Measurements from ENCODE around the gene KIF13A.
"Not testable (repeated sequence)": the region's sequence is repeated elsewhere in the genome, so short reads cannot be mapped to it uniquely, and the experiment has no call there.

KIF13A gene

DNA sequence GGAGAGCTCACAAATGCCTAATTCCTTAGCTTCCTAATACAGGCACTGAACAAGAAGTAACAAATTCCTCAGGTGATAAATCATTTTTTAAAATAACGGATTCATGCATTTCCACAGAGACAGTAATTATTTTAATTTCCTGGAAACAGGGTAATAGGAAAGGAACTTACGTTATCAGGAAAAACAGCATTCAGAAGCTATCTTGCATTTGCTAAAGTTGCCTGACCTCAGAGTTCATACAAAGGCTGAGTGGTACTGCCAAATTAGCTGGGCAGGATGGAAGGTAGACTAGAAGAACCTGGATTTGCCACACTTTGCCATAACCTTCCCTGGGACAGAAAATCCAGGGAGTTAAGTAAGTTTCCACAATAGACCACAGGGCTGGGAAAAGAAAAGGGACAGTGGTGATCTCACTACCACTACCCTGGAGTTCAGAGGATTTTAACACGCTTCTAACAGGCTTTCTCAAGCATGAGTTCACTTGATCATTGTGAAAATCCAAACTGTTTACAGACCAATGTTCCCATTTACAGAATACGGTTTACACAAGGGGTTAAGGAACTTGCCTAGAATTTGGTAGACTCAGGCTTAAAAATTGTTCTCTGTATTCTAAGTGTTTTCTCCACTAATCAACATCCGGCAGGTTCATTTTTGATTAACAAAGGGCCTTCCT lies 57.0 kb downstream of the KIF13A start:
- DNase-seq: no peak

DNA sequence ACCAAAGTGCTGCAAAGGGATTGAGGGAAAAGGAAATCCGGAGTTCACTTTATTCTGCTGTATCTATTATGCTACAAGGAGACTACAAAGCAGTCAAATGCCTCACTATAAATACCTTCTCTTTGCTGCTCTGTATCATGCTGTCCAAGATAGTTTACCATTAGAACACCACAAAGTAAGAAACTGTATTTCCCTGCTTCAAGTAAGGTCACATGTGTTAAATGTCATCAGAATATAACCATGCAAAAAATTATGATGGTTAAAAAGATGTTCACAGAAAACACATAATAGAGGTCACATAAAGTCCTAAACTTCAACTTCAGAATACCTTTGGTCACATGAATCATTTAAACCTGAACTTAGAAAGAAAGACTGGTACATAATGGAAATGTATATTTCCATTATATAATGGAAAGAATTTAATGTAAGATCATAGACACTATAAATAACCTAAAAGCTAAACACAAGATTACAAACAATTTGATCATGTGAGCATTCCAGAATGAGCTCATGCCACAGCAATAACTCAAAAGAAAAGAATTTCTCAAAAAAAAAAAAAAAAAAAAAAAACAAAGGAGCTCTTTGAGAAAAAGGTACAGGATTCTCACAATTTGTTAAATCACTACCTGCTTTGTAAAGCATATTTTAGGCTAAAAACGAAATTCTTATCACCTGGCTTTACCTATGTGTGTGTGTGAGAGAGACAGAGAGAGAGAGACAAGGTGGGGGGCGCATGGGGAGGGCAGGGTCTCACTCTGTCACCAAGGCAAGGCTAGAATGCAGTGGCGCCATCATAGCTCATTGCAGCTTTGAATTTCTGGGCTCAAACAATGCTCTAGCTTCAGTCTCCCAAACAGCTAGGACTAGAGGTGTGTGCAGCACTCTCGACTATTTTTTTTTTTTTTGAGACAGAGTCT lies 58.7 kb downstream of the KIF13A start:
- DNase-seq: no peak

DNA sequence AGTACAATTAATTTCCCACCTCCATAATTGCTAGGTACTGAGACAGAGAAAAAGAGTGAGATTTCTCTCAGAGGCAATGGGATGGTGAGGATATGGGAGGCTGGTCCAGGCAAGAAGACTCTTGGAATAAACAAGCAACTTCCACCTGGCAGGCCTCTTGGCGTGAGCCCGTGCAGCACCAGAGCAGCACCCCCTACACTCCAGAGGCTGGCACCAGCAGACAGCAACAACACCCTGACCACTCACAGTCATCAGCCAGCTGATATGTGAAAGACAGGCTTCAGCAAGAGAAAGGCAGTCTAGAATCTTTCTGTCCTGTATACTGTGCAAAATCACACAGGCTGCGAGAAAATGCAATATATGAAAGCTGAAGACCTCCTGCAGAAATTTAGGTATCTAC lies 59.7 kb downstream of the KIF13A start:
- DNase-seq: no peak

- no peak for DNase-seq
Observed at GRCh38 chr6:17923401-17923863, 64.0 kb downstream of the KIF13A start.

DNA sequence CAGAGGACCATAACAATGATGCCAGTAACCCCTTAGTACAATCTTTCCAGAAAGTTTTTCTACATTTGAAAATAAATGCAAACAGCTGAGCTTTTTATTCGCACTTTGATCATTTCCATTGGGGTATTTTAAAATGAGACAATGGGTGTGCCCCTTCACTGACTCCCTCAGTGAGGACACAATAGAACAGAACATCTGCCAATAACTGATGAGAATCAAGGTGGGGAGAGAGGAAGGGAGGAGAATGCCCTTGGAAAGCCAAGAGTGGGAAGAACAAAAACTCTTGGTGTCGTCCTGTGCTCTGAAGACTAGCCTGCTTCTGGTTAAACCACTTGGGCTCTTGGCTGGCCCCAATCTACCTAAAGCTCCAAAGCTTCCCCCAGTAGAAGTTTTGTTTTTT lies 66.0 kb downstream of the KIF13A start:
- no peak for DNase-seq

GRCh38 chr6:17919496-17919895 lies 67.9 kb downstream of the KIF13A start:
- no peak for DNase-seq

- no peak for DNase-seq
Observed at GRCh38 chr6:17917837-17918763, 69.3 kb downstream of the KIF13A start.

GRCh38 chr6:17914651-17915050 lies 72.8 kb downstream of the KIF13A start:
- DNase-seq: no peak

DNA sequence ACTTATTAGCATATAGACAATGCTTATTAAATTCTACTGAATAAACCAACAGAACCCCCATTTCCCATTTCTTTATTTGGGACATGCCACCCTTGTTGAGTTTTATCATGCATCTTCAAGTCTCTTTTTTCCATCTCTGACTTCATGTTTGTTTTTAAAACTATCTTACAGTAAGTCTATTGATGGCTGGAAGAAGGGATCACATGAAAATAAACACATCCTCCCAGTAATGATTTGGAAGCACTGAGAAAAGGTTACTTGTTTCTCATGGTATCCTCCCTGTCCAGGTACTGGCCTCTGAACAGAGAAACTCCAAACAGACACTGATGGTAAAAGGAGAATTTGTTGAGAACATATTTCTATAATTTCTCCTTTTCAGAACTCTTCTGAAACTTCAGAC lies 74.9 kb downstream of the KIF13A start:
- DNase-seq: no peak

DNA sequence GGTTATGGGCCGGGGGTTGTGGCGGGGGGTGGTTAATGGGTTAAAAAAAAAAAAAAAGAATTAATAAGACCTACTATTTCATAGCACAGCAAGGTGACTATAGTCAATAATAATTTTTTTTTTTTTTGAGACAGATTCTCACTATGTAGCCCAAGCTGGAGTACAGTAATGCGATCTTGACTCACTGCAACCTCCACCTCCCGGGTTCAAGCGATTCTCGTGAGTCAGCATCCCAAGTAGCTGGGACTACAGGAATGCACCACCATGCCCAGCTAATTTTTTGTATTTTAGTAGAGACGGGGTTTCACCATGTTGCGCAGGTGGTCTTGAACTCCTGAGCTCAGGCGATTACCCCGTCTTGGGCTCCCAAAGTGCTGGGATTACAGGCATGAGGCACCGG lies 75.8 kb downstream of the KIF13A start:
- DNase-seq: not testable (repeated sequence)

DNA sequence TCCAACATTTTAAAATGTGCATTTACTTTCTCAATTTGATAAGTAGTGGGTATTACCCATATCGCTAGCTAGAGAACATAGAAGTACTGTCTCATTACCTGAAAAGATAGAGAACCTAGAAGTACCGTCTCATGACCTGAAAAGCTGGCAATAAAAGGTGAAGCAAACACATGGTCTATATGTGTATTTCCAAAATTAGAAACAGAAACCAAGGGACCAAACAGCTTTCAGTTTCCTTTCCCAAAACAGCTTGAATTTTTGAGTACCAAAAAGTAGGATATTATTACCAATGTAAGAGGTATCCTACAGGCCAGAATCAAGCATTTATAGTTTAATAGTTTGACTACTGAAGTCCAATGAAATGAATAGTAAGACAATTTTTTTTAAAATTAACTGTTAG lies 77.2 kb downstream of the KIF13A start:
- DNase-seq: no peak

DNA sequence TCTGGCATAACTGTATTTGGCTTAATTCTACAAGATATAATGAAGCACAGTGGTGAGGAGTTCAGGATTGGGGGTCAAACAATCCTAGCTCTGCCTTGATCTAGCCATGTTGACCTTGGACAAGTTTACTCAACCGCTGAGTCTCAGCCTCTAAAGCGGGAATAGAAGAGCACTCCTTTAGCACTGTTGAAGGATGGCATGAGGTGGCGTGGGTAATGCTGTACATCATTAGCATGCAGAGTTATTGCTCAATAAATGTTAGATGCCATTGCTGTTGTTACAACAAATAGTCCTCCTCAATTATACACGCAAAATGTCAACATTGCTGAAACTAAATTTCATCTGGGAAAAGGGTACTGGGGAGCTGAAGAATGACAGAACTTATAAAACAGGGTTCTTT lies 78.6 kb downstream of the KIF13A start:
- DNase-seq: no peak

- DNase-seq: no peak
Observed at GRCh38 chr6:17907406-17908229, 79.8 kb downstream of the KIF13A start.

DNA sequence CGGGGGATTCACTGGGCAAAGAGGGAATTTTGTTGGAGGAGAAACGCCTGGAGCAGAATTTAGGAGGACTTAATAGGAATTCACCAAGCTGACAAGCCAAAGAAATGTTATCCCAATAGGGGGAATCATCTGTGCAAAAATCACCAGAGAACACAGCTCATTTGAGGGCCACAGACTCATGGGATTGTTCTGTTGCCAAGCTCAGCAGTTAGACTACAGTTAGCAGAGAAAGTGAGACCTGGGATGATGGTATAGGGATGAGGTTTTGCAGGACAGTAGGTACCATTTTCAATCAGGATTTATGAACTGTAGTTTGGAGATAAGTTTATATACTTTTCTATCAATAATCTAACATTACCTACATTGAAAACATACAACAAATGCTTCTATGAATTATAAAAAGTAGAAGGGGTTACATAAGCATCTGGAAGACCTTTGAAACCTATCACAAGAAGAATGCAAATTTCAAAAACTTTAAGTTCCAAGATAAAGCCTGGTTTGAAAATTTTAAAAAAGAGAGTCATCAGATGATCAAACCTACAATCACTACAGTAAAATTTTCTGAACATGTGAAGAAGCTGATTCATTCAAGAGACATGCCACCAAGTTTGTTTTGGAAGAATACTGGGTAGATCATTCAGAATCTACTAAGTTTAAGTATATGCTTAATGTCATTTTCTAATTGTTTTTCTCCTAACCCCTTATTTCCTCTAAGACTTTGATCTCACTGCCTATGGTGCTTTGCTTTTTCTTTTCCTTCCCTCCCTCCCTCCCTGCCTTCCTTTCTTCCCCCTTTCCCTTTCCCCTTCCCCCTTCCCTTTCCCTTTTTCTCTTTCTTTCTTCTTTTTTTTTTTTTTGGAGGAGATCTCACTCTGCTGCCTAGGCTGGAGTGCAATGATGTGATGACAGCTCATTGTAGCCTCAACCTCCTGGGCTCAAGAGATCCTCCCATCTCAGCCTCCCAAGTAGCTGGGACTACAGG lies 81.5 kb downstream of the KIF13A start:
- no peak for DNase-seq

GRCh38 chr6:17904491-17905120 lies 82.8 kb downstream of the KIF13A start:
- DNase-seq: no peak

DNA sequence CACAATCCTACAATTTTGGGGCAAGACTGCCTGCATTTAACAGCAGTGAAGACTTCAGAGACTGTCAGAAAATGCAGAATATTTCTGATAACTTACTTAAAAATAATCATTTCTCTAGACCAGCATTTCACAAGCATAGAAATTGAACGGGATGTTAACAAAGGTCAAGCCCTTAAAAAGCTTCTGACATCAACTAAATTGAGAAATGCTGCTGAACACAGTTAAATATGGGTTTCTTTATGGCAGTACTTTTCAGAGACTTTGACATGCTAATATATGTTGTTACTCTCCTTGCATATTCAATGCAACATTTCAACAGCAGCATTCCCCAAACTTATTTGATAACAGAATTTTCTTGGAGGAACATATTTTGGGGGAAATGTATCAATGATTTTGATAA lies 84.5 kb downstream of the KIF13A start:
- no peak for DNase-seq

DNA sequence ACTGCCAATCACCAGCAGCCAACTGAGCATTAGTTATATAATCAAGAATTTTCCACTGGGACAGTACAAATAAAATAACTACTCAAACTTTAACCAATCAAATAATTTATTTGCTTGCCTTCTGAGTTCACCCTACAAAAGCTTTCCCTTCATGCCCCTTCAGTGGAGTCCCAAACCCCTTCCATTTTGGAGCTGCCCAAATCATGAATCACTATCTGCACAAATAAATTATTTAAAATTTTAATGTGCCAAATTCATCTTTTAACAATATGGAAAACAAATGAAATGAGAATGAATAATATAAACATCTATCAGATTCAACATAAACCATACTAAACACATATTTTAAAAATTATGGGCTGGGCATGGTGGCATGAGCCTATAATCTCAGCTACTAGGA lies 85.9 kb downstream of the KIF13A start:
- DNase-seq: no peak

GRCh38 chr6:17900011-17900410 lies 87.4 kb downstream of the KIF13A start:
- no peak for DNase-seq

DNA sequence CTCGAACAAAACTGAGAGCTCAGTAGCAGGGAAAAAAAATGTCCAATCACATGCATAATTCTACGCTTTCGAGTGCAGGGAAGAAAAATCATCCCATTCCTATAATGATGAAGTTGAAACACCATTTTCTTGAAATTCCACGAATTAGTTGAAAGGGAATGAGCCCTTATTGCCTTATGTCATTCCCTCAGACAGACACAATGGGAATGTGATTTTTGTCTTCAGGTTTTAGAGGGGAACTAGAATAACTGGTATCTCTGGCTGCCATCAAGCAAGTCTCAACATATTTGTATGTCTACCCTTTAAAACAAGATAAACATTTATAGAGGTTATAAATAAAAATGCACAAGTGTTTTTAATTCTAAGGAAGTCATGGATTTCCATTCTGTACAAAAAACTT lies 87.9 kb downstream of the KIF13A start:
- DNase-seq: no peak

DNA sequence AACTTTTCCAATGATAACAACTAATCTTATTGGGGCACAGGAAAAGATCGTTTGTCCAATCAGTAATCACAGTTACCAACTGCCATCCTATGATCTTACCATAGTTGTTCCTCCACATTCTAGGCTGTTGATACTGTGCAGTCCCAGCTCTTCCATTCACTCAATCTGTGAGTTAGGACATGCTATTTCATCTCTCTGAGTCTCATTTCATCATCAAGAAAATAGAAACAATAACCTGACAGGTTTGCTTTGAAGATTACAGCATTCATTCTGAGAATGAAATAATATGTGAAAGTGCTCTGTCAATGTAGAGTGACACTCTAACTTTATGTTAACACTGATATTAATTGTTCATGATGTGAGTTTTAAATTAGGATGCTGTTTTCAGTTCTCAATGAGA lies 89.8 kb downstream of the KIF13A start:
- DNase-seq: no peak

GRCh38 chr6:17894905-17895304 lies 92.5 kb downstream of the KIF13A start:
- no peak for DNase-seq

Data from NCI-H2171 (cell line).